ENCODE data around the gene EIF6. TPM values are rescaled to one million over a fixed set of nuclear protein-coding genes. Genes with fewer than 3 reads are reported as not detected.

EIF6 gene
- total and polyA plus RNA-seq, 9 of the 15 experiments (the other 6 are each of a cell fraction or from before 2014, with no cell fraction given): 165 to 832 (median 229) TPM

- CTCF ChIA-PET (ENCODE audit: low intra/inter-chr PET ratio): interaction anchor here (0.6 to 0.7 kb wide), 2 partner anchors 13 to 30 kb away, joined by 3 read pairs; no protein-coding TSS in a partner anchor
- peaks cover 7% of the 10 kb centered on the region; the same call in 1 of the 3 replicates for H3K36me3 ChIP-seq (ENCODE audit: control insufficient read depth, insufficient read depth, low read length)
- FAIRE-seq: no peak
- POLR2A ChIA-PET: interaction anchor here (1.4 kb wide), 1 partner anchor 26 kb away, joined by 3 read pairs; no protein-coding TSS in a partner anchor
- no peak overlapping the region for H3K27ac ChIP-seq (ENCODE audit: extremely low read depth, low read depth, low read length)
- intact Hi-C loops (cut with micrococcal nuclease): no loop called here
- BruUV-seq (replicated peaks): no TSS peak
- no peaks in the 10 kb centered on the region for H4K20me1 ChIP-seq (replicated peaks; ENCODE audit: control insufficient read depth, insufficient read depth, low read length)
- no peak overlapping the region for H3K4me2 ChIP-seq (ENCODE audit: insufficient read depth, low read length)
- H3K27me3 ChIP-seq (ENCODE audit: control insufficient read depth in 2 of 2, insufficient read depth in 2 of 2, low read length in 2 of 2): no peaks in the 10 kb centered on the region
- no peak for DNase-seq (ENCODE audit: extremely low read depth in 1 of 4, low spot score in 3 of 4)
- H3K79me2 ChIP-seq (ENCODE audit: control insufficient read depth, insufficient read depth, low read length): no peaks in the 10 kb centered on the region
- H3K4me1 ChIP-seq (replicated peaks in 1 of 2; ENCODE audit: control insufficient read depth in 2 of 2, insufficient read depth in 2 of 2, low read length in 2 of 2): peaks cover 3 to 21% of the 10 kb centered on the region in 2 experiments; a peak in 3 of 5 replicates
- no peak overlapping the region for H3K4me3 ChIP-seq
- 69% methylated on average over 4 of the region's 4 CpGs for WGBS (ENCODE audit: insufficient coverage, low coverage, missing lambda C conversion rate)
- no peaks in the 10 kb centered on the region for H3K9me3 ChIP-seq (replicated peaks; ENCODE audit: control insufficient read depth, insufficient read depth, low read depth, low read length)
- ATAC-seq: no peak
- H2AFZ ChIP-seq (ENCODE audit: low read depth, low read length): no peak overlapping the region
- no peak overlapping the region for H3K9ac ChIP-seq (ENCODE audit: insufficient read depth in 1 of 2, low read depth in 2 of 2, low read length in 2 of 2)
- no peaks in the 10 kb centered on the region for H3K9me1 ChIP-seq (ENCODE audit: control insufficient read depth, insufficient read depth, low read length)
- in situ Hi-C loops (cut with MboI): no loop called here
- no peak for TF ChIP-seq USF2 (CRISPR knock-in tag; IDR thresholded peaks at IDR 0.05)
- TF ChIP-seq TBP (optimal IDR thresholded peaks at IDR 0.05; ENCODE audit: low read depth, low read length): no peak
- no peak for TF ChIP-seq MTA3 (IDR thresholded peaks at IDR 0.05; ENCODE audit: borderline replicate concordance)
- TF ChIP-seq MLX (CRISPR knock-in tag; conservative IDR thresholded peaks at IDR 0.05): no peak
- no peak for TF ChIP-seq ETS1 (conservative IDR thresholded peaks at IDR 0.05; ENCODE audit: control insufficient read depth, low read depth, low read length)
- TF ChIP-seq KLF10 (CRISPR knock-in tag; IDR thresholded peaks at IDR 0.05): no peak
- no peak for TF ChIP-seq ZNF311 (CRISPR knock-in tag; IDR thresholded peaks at IDR 0.05)
- no peak for TF ChIP-seq HNRNPH1 (optimal IDR thresholded peaks at IDR 0.05; ENCODE audit: low read depth, low read length)
- no peak for TF ChIP-seq JUNB (CRISPR knock-in tag; conservative IDR thresholded peaks at IDR 0.05)
- TF ChIP-seq MYNN (IDR thresholded peaks at IDR 0.05): no peak
- TF ChIP-seq MYNN (CRISPR knock-in tag; IDR thresholded peaks at IDR 0.05): no peak
- TF ChIP-seq KAT7 (CRISPR knock-in tag; IDR thresholded peaks at IDR 0.05; ENCODE audit: borderline replicate concordance): no peak
- TF ChIP-seq IRF1 (CRISPR knock-in tag; IDR thresholded peaks at IDR 0.05; ENCODE audit: borderline replicate concordance): no peak
- no peak for TF ChIP-seq NRF1 (conservative IDR thresholded peaks at IDR 0.05 in 1 of 2, IDR thresholded peaks at IDR 0.05 in 1 of 2)
- TF ChIP-seq BRF1 (IDR thresholded peaks at IDR 0.05; ENCODE audit: borderline replicate concordance, extremely low read depth, insufficient read length): no peak
- TF ChIP-seq RB1 (IDR thresholded peaks at IDR 0.05; ENCODE audit: low read depth): no peak
- no peak for TF ChIP-seq PHB (CRISPR knock-in tag; IDR thresholded peaks at IDR 0.05)
- no peak for TF ChIP-seq SNIP1 (IDR thresholded peaks at IDR 0.05; ENCODE audit: low read depth)
- TF ChIP-seq EWSR1 (IDR thresholded peaks at IDR 0.05; ENCODE audit: borderline replicate concordance, low read depth, partially characterized antibody): no peak
- TF ChIP-seq ATF2 (CRISPR knock-in tag; IDR thresholded peaks at IDR 0.05): no peak
Observed at GRCh38 chr20:35333606-35334005, 49.0 kb upstream of the EIF6 start.

Data from K562 (cell line).